ENCODE results near the gene GAB2. TPM values are rescaled to one million over a fixed set of nuclear protein-coding genes. Genes with fewer than 3 reads are reported as not detected.
"Not testable (repeated sequence)": the region's sequence is repeated elsewhere in the genome, so short reads cannot be mapped to it uniquely, and the experiment has no call there.

The GAB2 gene
- total RNA-seq, 1 donor from 2014 or later: 39.9 TPM

GRCh38 chr11:78179459-78180071 lies 238.1 kb downstream of the GAB2 start:
- DNase-seq (ENCODE audit: low spot score in 2 of 2, unreplicated experiment in 2 of 2): no peak
- peak overlapping the region; percentile 22 for H3K27ac Mint-ChIP-seq
- no peak for TF ChIP-seq CTCF (IDR thresholded peaks at IDR 0.05; ENCODE audit: unreplicated experiment)
- no peak overlapping the region for H3K4me3 Mint-ChIP-seq
- no peaks in the 10 kb centered on the region for H3K4me1 Mint-ChIP-seq
- H3K27me3 Mint-ChIP-seq (ENCODE audit: low read depth): no peaks in the 10 kb centered on the region
- H3K9me3 Mint-ChIP-seq: peaks cover 5% of the 10 kb centered on the region
- peaks cover 6% of the 10 kb centered on the region for H3K36me3 Mint-ChIP-seq

GRCh38 chr11:78177216-78177615 lies 240.4 kb downstream of the GAB2 start:
- peaks cover 16% of the 10 kb centered on the region for H3K36me3 Mint-ChIP-seq
- no peak for TF ChIP-seq CTCF (IDR thresholded peaks at IDR 0.05; ENCODE audit: unreplicated experiment)

GRCh38 chr11:78176605-78177141 lies 240.9 kb downstream of the GAB2 start:
- H3K27me3 Mint-ChIP-seq (ENCODE audit: low read depth): no peaks in the 10 kb centered on the region
- H3K4me1 Mint-ChIP-seq: no peaks in the 10 kb centered on the region
- no peak overlapping the region for H3K27ac Mint-ChIP-seq
- peaks cover 5% of the 10 kb centered on the region for H3K9me3 Mint-ChIP-seq
- no peak overlapping the region for H3K4me3 Mint-ChIP-seq
- TF ChIP-seq CTCF (IDR thresholded peaks at IDR 0.05; ENCODE audit: unreplicated experiment): no peak
- no peak for DNase-seq (ENCODE audit: low spot score in 2 of 2, unreplicated experiment in 2 of 2)
- peaks cover 16% of the 10 kb centered on the region for H3K36me3 Mint-ChIP-seq

More at GRCh38 chr11:78177216-78177615, 240.4 kb downstream of the GAB2 start:
- peaks cover 5% of the 10 kb centered on the region for H3K9me3 Mint-ChIP-seq
- no peaks in the 10 kb centered on the region for H3K27me3 Mint-ChIP-seq (ENCODE audit: low read depth)
- DNase-seq (ENCODE audit: low spot score in 2 of 2, unreplicated experiment in 2 of 2): no peak
- H3K4me3 Mint-ChIP-seq: no peak overlapping the region
- H3K4me1 Mint-ChIP-seq: no peaks in the 10 kb centered on the region
- no peak overlapping the region for H3K27ac Mint-ChIP-seq

- H3K4me1 Mint-ChIP-seq; H3K27ac Mint-ChIP-seq; H3K4me3 Mint-ChIP-seq; DNase-seq (ENCODE audit: low spot score in 2 of 2, unreplicated experiment in 2 of 2); H3K27me3 Mint-ChIP-seq (ENCODE audit: low read depth); H3K9me3 Mint-ChIP-seq: not testable (repeated sequence)
- H3K36me3 Mint-ChIP-seq: peaks cover 16% of the 10 kb centered on the region
Measured at GRCh38 chr11:78175862-78176261, 241.8 kb downstream of the GAB2 start.

GRCh38 chr11:78171951-78172350 lies 245.7 kb downstream of the GAB2 start:
- H3K9me3 Mint-ChIP-seq: peaks cover 5% of the 10 kb centered on the region
- peaks cover 21% of the 10 kb centered on the region for H3K4me1 Mint-ChIP-seq
- H3K4me3 Mint-ChIP-seq: no peak overlapping the region
- no peak overlapping the region for H3K27ac Mint-ChIP-seq
- H3K27me3 Mint-ChIP-seq (ENCODE audit: low read depth): no peaks in the 10 kb centered on the region
- H3K36me3 Mint-ChIP-seq: peaks cover 16% of the 10 kb centered on the region
- DNase-seq (ENCODE audit: low spot score in 2 of 2, unreplicated experiment in 2 of 2): no peak
- no peak for TF ChIP-seq CTCF (IDR thresholded peaks at IDR 0.05; ENCODE audit: unreplicated experiment)

GRCh38 chr11:78170874-78171549 lies 246.6 kb downstream of the GAB2 start:
- no peak for TF ChIP-seq CTCF (IDR thresholded peaks at IDR 0.05; ENCODE audit: unreplicated experiment)
- Mint-ChIP-seq H3K27ac (peak overlapping the region; percentile 26), H3K4me1 (peaks cover 21% of the 10 kb centered on the region), H3K27me3 (ENCODE audit: low read depth) (no peaks in the 10 kb centered on the region), H3K4me3 (no peak overlapping the region), H3K9me3 (peaks cover under 1% of the 10 kb centered on the region), H3K36me3 (peaks cover 12% of the 10 kb centered on the region)
- no peak for DNase-seq (ENCODE audit: low spot score in 2 of 2, unreplicated experiment in 2 of 2)

All from mesothelial cell of epicardium (in vitro differentiated cells).